ENCODE data around the gene ATRIP. TPM values are rescaled to one million over a fixed set of nuclear protein-coding genes. Genes with fewer than 3 reads are reported as not detected.
A peak's percentile ranks its signal among the peaks of the same experiment; 100 is the strongest.

Gene ATRIP
- total RNA-seq, 6 donors from 2014 or later: 5.1 to 10.5 (median 6.5) TPM

- no peak overlapping the region for H3K27ac ChIP-seq
- no peak overlapping the region for H3K4me3 ChIP-seq
- WGBS, 2 donors: 96 to 98% methylated on average over 5 of the region's 5 CpGs
- H3K4me1 ChIP-seq: no peaks in the 10 kb centered on the region
- H3K36me3 ChIP-seq: peaks cover 0 to 6% (median 0%) of the 10 kb centered on the region in 4 donors
- H3K27me3 ChIP-seq: no peaks in the 10 kb centered on the region
- no peaks in the 10 kb centered on the region for H3K9me3 ChIP-seq
- TF ChIP-seq CTCF (IDR thresholded peaks at IDR 0.05): no peak
- no peak for TF ChIP-seq EP300 (IDR thresholded peaks at IDR 0.05)
- TF ChIP-seq POLR2AphosphoS5 (IDR thresholded peaks at IDR 0.05): no peak
- no peak for TF ChIP-seq POLR2A (IDR thresholded peaks at IDR 0.05)
- DNase-seq: no peak
- ATAC-seq (ENCODE audit: low FRiP score in 2 of 2): no peak
These were observed 40.4 kb downstream of the ATRIP start for GRCh38 chr3:48486952-48487351.

- H3K27me3 ChIP-seq: no peaks in the 10 kb centered on the region
- ATAC-seq (ENCODE audit: low FRiP score in 2 of 2) (no peak), DNase-seq (no peak)
- no peak overlapping the region for H3K4me3 ChIP-seq
- WGBS, 2 donors: 73 to 87% methylated on average over 7 of the region's 7 CpGs
- no peaks in the 10 kb centered on the region for H3K9me3 ChIP-seq
- H3K27ac ChIP-seq: no peak overlapping the region
- TF ChIP-seq POLR2A (IDR thresholded peaks at IDR 0.05): no peak
- no peak for TF ChIP-seq EP300 (IDR thresholded peaks at IDR 0.05)
- no peak for TF ChIP-seq POLR2AphosphoS5 (IDR thresholded peaks at IDR 0.05)
- no peak for TF ChIP-seq CTCF (IDR thresholded peaks at IDR 0.05)
- no peaks in the 10 kb centered on the region for H3K4me1 ChIP-seq
- peaks cover 0 to 50% (median 12%) of the 10 kb centered on the region in 4 donors for H3K36me3 ChIP-seq
These were observed 46.1 kb downstream of the ATRIP start for GRCh38 chr3:48492461-48493202.

GRCh38 chr3:48493203-48493501, 46.6 kb downstream of the ATRIP start:
- 87 to 98% methylated on average over 3 of the region's 3 CpGs for WGBS, 2 donors
- no peak for ATAC-seq (ENCODE audit: low FRiP score in 2 of 2)
- H3K27ac ChIP-seq: no peak overlapping the region

GRCh38 chr3:48500656-48501055, 54.1 kb downstream of the ATRIP start:
- no peaks in the 10 kb centered on the region for H3K27me3 ChIP-seq
- DNase-seq (no peak), ATAC-seq (ENCODE audit: low FRiP score in 2 of 2) (no peak)
- 96% methylated on average over 5 of the region's 5 CpGs; no CpG with 5 or more reads in 1 of the 2 donors for WGBS, 2 donors
- peaks cover 18 to 40% (median 24%) of the 10 kb centered on the region in 4 donors for H3K4me1 ChIP-seq
- peaks cover 0 to 44% (median 17%) of the 10 kb centered on the region in 4 donors for H3K36me3 ChIP-seq
- H3K4me3 ChIP-seq: no peak overlapping the region
- no peak overlapping the region for H3K27ac ChIP-seq
- H3K9me3 ChIP-seq: no peaks in the 10 kb centered on the region
- no peak for TF ChIP-seq EP300 (IDR thresholded peaks at IDR 0.05)
- TF ChIP-seq POLR2A (IDR thresholded peaks at IDR 0.05): no peak
- no peak for TF ChIP-seq POLR2AphosphoS5 (IDR thresholded peaks at IDR 0.05)
- no peak for TF ChIP-seq CTCF (IDR thresholded peaks at IDR 0.05)

More at GRCh38 chr3:48493203-48493501, 46.6 kb downstream of the ATRIP start:
- no peak overlapping the region for H3K4me3 ChIP-seq
- H3K4me1 ChIP-seq: no peaks in the 10 kb centered on the region
- DNase-seq: no peak
- TF ChIP-seq POLR2AphosphoS5 (IDR thresholded peaks at IDR 0.05): no peak
- TF ChIP-seq EP300 (IDR thresholded peaks at IDR 0.05): no peak
- TF ChIP-seq POLR2A (IDR thresholded peaks at IDR 0.05): no peak
- no peak for TF ChIP-seq CTCF (IDR thresholded peaks at IDR 0.05)
- H3K36me3 ChIP-seq: peaks cover 0 to 54% (median 14%) of the 10 kb centered on the region in 4 donors
- H3K9me3 ChIP-seq: no peaks in the 10 kb centered on the region
- H3K27me3 ChIP-seq: no peaks in the 10 kb centered on the region

GRCh38 chr3:48501196-48501595, 54.7 kb downstream of the ATRIP start:
- Histone ChIP-seq H3K27me3 (no peaks in the 10 kb centered on the region), H3K27ac (no peak overlapping the region), H3K4me1 (peaks cover 18 to 40% (median 24%) of the 10 kb centered on the region in 4 donors), H3K9me3 (no peaks in the 10 kb centered on the region), H3K4me3 (no peak overlapping the region), H3K36me3 (peaks cover 0 to 39% (median 14%) of the 10 kb centered on the region in 4 donors)
- TF ChIP-seq POLR2A (IDR thresholded peaks at IDR 0.05) (no peak), EP300 (IDR thresholded peaks at IDR 0.05) (no peak), CTCF (IDR thresholded peaks at IDR 0.05) (no peak), POLR2AphosphoS5 (IDR thresholded peaks at IDR 0.05) (no peak)
- DNase-seq: no peak
- 81 to 94% methylated on average over 5 to 7 of the region's 7 CpGs for WGBS, 2 donors
- peak in 1 of 2 donors; percentile 6 for ATAC-seq (ENCODE audit: low FRiP score in 2 of 2)

Data from upper lobe of left lung (tissue), 6 donors.